ENCODE results near the gene ZNF93.

DNA sequence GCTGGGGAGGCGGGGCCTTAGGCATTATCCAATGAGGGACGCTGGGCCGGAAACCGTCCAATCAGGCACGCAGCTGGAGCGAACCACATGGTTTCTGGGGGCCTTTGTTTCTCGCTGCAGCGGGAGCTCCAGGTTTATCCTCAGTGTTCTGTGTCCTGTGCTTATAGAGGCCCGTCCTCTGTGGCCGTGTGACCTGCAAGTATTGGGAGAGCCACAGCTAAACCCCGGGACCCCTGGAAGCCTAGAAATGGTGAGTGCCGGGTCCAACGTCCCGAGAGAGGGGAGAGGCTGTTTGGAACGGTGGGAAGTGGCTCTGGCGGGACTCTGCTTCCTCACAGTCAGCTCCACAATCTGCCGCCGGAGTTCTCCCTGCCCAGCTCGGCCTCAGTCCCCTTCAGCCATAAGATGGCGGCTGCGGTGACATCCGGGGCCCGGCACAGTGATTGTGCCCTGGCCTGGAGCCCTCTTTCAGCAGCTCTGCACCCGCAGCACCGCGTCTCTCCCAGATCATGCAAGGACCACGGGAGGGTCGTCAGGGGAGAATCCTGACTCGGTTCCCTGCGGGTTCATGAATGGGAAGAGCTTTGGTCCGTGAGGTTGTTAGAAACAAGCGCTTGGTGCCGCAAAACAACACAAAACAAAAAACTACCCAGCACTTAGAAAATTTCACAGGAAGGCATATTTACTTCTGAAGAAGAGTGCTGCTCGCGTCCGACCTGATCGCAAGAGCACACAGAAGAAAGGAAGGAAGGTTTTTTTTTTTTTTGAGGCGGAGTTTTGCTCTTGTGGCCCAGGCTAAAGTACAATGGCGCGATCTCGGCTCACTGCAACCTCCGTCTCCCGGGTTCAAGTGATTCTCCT is 34.8 kb upstream of the ZNF93 start, which contains the start of gene ZNF253:
- TF ChIP-seq, protein P1, sequence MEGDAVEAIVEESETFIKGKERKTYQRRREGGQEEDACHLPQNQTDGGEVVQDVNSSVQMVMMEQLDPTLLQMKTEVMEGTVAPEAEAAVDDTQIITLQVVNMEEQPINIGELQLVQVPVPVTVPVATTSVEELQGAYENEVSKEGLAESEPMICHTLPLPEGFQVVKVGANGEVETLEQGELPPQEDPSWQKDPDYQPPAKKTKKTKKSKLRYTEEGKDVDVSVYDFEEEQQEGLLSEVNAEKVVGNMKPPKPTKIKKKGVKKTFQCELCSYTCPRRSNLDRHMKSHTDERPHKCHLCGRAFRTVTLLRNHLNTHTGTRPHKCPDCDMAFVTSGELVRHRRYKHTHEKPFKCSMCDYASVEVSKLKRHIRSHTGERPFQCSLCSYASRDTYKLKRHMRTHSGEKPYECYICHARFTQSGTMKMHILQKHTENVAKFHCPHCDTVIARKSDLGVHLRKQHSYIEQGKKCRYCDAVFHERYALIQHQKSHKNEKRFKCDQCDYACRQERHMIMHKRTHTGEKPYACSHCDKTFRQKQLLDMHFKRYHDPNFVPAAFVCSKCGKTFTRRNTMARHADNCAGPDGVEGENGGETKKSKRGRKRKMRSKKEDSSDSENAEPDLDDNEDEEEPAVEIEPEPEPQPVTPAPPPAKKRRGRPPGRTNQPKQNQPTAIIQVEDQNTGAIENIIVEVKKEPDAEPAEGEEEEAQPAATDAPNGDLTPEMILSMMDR (IDR thresholded peaks at IDR 0.05): no peak
- TF ChIP-seq POLR2A (IDR thresholded peaks at IDR 0.05): peak; percentile 84

All from breast epithelium (tissue), 3 donors.